ENCODE results near the gene EPS8L1.

The EPS8L1 gene

GRCh38 chr19:55041627-55042343 is 33.9 kb upstream of the EPS8L1 start:
- no peak overlapping the region for H2BK120ac ChIP-seq (ENCODE audit: low read depth, low read length)
- H2AFZ ChIP-seq (ENCODE audit: low read length): no peak overlapping the region
- H3K4ac ChIP-seq (ENCODE audit: low read length): no peak overlapping the region
- DNase-seq (ENCODE audit: low spot score): no peak
- no peak overlapping the region for H3K4me2 ChIP-seq (ENCODE audit: insufficient read depth, low read length, poor library complexity, severe bottlenecking)
- no peak overlapping the region for H3K18ac ChIP-seq (ENCODE audit: low read length)
- H3K79me1 ChIP-seq (ENCODE audit: low read depth, low read length): no peaks in the 10 kb centered on the region
- H3K9ac ChIP-seq (ENCODE audit: low read depth, low read length, poor library complexity): no peak overlapping the region
- no peaks in the 10 kb centered on the region for H3K4me1 ChIP-seq (ENCODE audit: control insufficient read depth in 2 of 2, insufficient read depth in 1 of 2, low read depth in 1 of 2, low read length in 2 of 2)
- no peak overlapping the region for H2BK15ac ChIP-seq (ENCODE audit: low read length)
- no peak overlapping the region for H4K91ac ChIP-seq (ENCODE audit: low read depth, low read length, poor library complexity)
- H3K27ac ChIP-seq (replicated peaks; ENCODE audit: low read length): no peak overlapping the region
- no CpG with 5 or more reads among the region's 30 CpGs for WGBS, 2 donors (ENCODE audit: extremely low coverage in 2 of 2, insufficient read length in 2 of 2, insufficient replicate concordance in 1 of 2)
- H2BK5ac ChIP-seq (ENCODE audit: low read length): peak overlapping the region; percentile 17
- no peak overlapping the region for H3K23ac ChIP-seq (ENCODE audit: low read depth, low read length, poor library complexity)
- H3K4me3 ChIP-seq (ENCODE audit: low read length in 2 of 2): no peak overlapping the region
- H3K36me3 ChIP-seq (replicated peaks in 1 of 2; ENCODE audit: control insufficient read depth in 2 of 2, insufficient read depth in 2 of 2, low read length in 2 of 2): peaks cover 12 to 58% of the 10 kb centered on the region in 2 donors
- no peak overlapping the region for H2AK5ac ChIP-seq (ENCODE audit: low read depth, low read length)
- H3K14ac ChIP-seq (ENCODE audit: low read length): no peak overlapping the region
- no peak overlapping the region for H4K8ac ChIP-seq (ENCODE audit: low read depth, low read length)
- peaks cover 0 to 2% of the 10 kb centered on the region in 2 donors for H3K9me3 ChIP-seq (replicated peaks in 1 of 2; ENCODE audit: control insufficient read depth in 2 of 2, insufficient read depth in 1 of 2, low read depth in 1 of 2, low read length in 2 of 2)
- no peaks in the 10 kb centered on the region for H3K27me3 ChIP-seq (ENCODE audit: control insufficient read depth in 3 of 3, insufficient read depth in 3 of 3, low read depth in 1 of 3, low read length in 3 of 3)
- no peak overlapping the region for H2BK12ac ChIP-seq (ENCODE audit: low read length)

- Histone ChIP-seq H3K9ac (ENCODE audit: low read depth, low read length, poor library complexity) (no peak overlapping the region), H3K14ac (ENCODE audit: low read length) (no peak overlapping the region), H3K36me3 (replicated peaks in 1 of 2; ENCODE audit: control insufficient read depth in 2 of 2, insufficient read depth in 2 of 2, low read length in 2 of 2) (peaks cover 16 to 63% of the 10 kb centered on the region in 2 donors), H2BK120ac (ENCODE audit: low read depth, low read length) (no peak overlapping the region), H3K23ac (ENCODE audit: low read depth, low read length, poor library complexity) (no peak overlapping the region), H4K8ac (ENCODE audit: low read depth, low read length) (no peak overlapping the region), H3K9me3 (replicated peaks in 1 of 2; ENCODE audit: control insufficient read depth in 2 of 2, insufficient read depth in 1 of 2, low read depth in 1 of 2, low read length in 2 of 2) (peaks cover 0 to 2% of the 10 kb centered on the region in 2 donors), H2AK5ac (ENCODE audit: low read depth, low read length) (no peak overlapping the region), H2AFZ (ENCODE audit: low read length) (no peak overlapping the region), H3K27me3 (ENCODE audit: control insufficient read depth in 3 of 3, insufficient read depth in 3 of 3, low read depth in 1 of 3, low read length in 3 of 3) (no peaks in the 10 kb centered on the region), H3K18ac (ENCODE audit: low read length) (no peak overlapping the region), H3K4me1 (ENCODE audit: control insufficient read depth in 2 of 2, insufficient read depth in 1 of 2, low read depth in 1 of 2, low read length in 2 of 2) (no peaks in the 10 kb centered on the region), H2BK5ac (ENCODE audit: low read length) (peak overlapping the region; percentile 17), H3K4ac (ENCODE audit: low read length) (no peak overlapping the region), H3K4me3 (ENCODE audit: low read length in 2 of 2) (no peak overlapping the region), H3K79me1 (ENCODE audit: low read depth, low read length) (no peaks in the 10 kb centered on the region), H2BK15ac (ENCODE audit: low read length) (no peak overlapping the region), H4K91ac (ENCODE audit: low read depth, low read length, poor library complexity) (no peak overlapping the region), H3K27ac (replicated peaks; ENCODE audit: low read length) (no peak overlapping the region), H2BK12ac (ENCODE audit: low read length) (no peak overlapping the region), H3K4me2 (ENCODE audit: insufficient read depth, low read length, poor library complexity, severe bottlenecking) (no peak overlapping the region)
- DNase-seq (ENCODE audit: low spot score): no peak
- WGBS, 2 donors (ENCODE audit: extremely low coverage in 2 of 2, insufficient read length in 2 of 2, insufficient replicate concordance in 1 of 2): no CpG with 5 or more reads among the region's 9 CpGs
Observed at GRCh38 chr19:55042344-55042678, 33.4 kb upstream of the EPS8L1 start.

GRCh38 chr19:55042688-55043087 is 33.0 kb upstream of the EPS8L1 start:
- peak overlapping the region in 1 of 2 donors; percentile 37 for H3K4me3 ChIP-seq (ENCODE audit: low read length in 2 of 2)
- no peak overlapping the region for H3K14ac ChIP-seq (ENCODE audit: low read length)
- H3K79me1 ChIP-seq (ENCODE audit: low read depth, low read length): no peaks in the 10 kb centered on the region
- H3K4me2 ChIP-seq (ENCODE audit: insufficient read depth, low read length, poor library complexity, severe bottlenecking): no peak overlapping the region
- H3K4ac ChIP-seq (ENCODE audit: low read length): no peak overlapping the region
- H2BK15ac ChIP-seq (ENCODE audit: low read length): no peak overlapping the region
- H3K18ac ChIP-seq (ENCODE audit: low read length): no peak overlapping the region
- no CpG with 5 or more reads among the region's 11 CpGs for WGBS, 2 donors (ENCODE audit: extremely low coverage in 2 of 2, insufficient read length in 2 of 2, insufficient replicate concordance in 1 of 2)
- no peak overlapping the region for H2AK5ac ChIP-seq (ENCODE audit: low read depth, low read length)
- no peak overlapping the region for H3K23ac ChIP-seq (ENCODE audit: low read depth, low read length, poor library complexity)
- H4K91ac ChIP-seq (ENCODE audit: low read depth, low read length, poor library complexity): no peak overlapping the region
- H2BK12ac ChIP-seq (ENCODE audit: low read length): no peak overlapping the region
- H2BK5ac ChIP-seq (ENCODE audit: low read length): no peak overlapping the region
- peaks cover 20 to 67% of the 10 kb centered on the region in 2 donors for H3K36me3 ChIP-seq (replicated peaks in 1 of 2; ENCODE audit: control insufficient read depth in 2 of 2, insufficient read depth in 2 of 2, low read length in 2 of 2)
- no peak for DNase-seq (ENCODE audit: low spot score)
- H3K4me1 ChIP-seq (ENCODE audit: control insufficient read depth in 2 of 2, insufficient read depth in 1 of 2, low read depth in 1 of 2, low read length in 2 of 2): no peaks in the 10 kb centered on the region
- H2AFZ ChIP-seq (ENCODE audit: low read length): no peak overlapping the region
- no peak overlapping the region for H4K8ac ChIP-seq (ENCODE audit: low read depth, low read length)
- H3K27ac ChIP-seq (replicated peaks; ENCODE audit: low read length): no peak overlapping the region
- H2BK120ac ChIP-seq (ENCODE audit: low read depth, low read length): no peak overlapping the region
- peaks cover 0 to 2% of the 10 kb centered on the region in 2 donors for H3K9me3 ChIP-seq (replicated peaks in 1 of 2; ENCODE audit: control insufficient read depth in 2 of 2, insufficient read depth in 1 of 2, low read depth in 1 of 2, low read length in 2 of 2)
- H3K27me3 ChIP-seq (ENCODE audit: control insufficient read depth in 3 of 3, insufficient read depth in 3 of 3, low read depth in 1 of 3, low read length in 3 of 3): no peaks in the 10 kb centered on the region
- no peak overlapping the region for H3K9ac ChIP-seq (ENCODE audit: low read depth, low read length, poor library complexity)

- Histone ChIP-seq H3K9me3 (replicated peaks in 1 of 2; ENCODE audit: control insufficient read depth in 2 of 2, insufficient read depth in 1 of 2, low read depth in 1 of 2, low read length in 2 of 2) (peaks cover 0 to 2% of the 10 kb centered on the region in 2 donors), H2BK15ac (ENCODE audit: low read length) (no peak overlapping the region), H3K4me3 (ENCODE audit: low read length in 2 of 2) (no peak overlapping the region), H3K9ac (ENCODE audit: low read depth, low read length, poor library complexity) (no peak overlapping the region), H2BK12ac (ENCODE audit: low read length) (no peak overlapping the region), H3K18ac (ENCODE audit: low read length) (no peak overlapping the region), H2AFZ (ENCODE audit: low read length) (no peak overlapping the region), H3K27ac (replicated peaks; ENCODE audit: low read length) (no peak overlapping the region), H2BK5ac (ENCODE audit: low read length) (no peak overlapping the region), H2BK120ac (ENCODE audit: low read depth, low read length) (no peak overlapping the region), H3K4ac (ENCODE audit: low read length) (no peak overlapping the region), H3K27me3 (ENCODE audit: control insufficient read depth in 3 of 3, insufficient read depth in 3 of 3, low read depth in 1 of 3, low read length in 3 of 3) (no peaks in the 10 kb centered on the region), H3K23ac (ENCODE audit: low read depth, low read length, poor library complexity) (no peak overlapping the region), H3K79me1 (ENCODE audit: low read depth, low read length) (no peaks in the 10 kb centered on the region), H2AK5ac (ENCODE audit: low read depth, low read length) (no peak overlapping the region), H3K4me2 (ENCODE audit: insufficient read depth, low read length, poor library complexity, severe bottlenecking) (no peak overlapping the region), H4K91ac (ENCODE audit: low read depth, low read length, poor library complexity) (no peak overlapping the region), H3K14ac (ENCODE audit: low read length) (no peak overlapping the region), H4K8ac (ENCODE audit: low read depth, low read length) (no peak overlapping the region), H3K4me1 (ENCODE audit: control insufficient read depth in 2 of 2, insufficient read depth in 1 of 2, low read depth in 1 of 2, low read length in 2 of 2) (no peaks in the 10 kb centered on the region), H3K36me3 (replicated peaks in 1 of 2; ENCODE audit: control insufficient read depth in 2 of 2, insufficient read depth in 2 of 2, low read length in 2 of 2) (peaks cover 25 to 76% of the 10 kb centered on the region in 2 donors)
- WGBS, 2 donors (ENCODE audit: extremely low coverage in 2 of 2, insufficient read length in 2 of 2, insufficient replicate concordance in 1 of 2): no CpG with 5 or more reads among the region's 5 CpGs
- DNase-seq (ENCODE audit: low spot score): no peak
Observed at GRCh38 chr19:55044286-55044685, 31.4 kb upstream of the EPS8L1 start.
